MM.1S (cell line): ENCODE measurements around the gene RGL4.
"Not testable (repeated sequence)": the region's sequence is repeated elsewhere in the genome, so short reads cannot be mapped to it uniquely, and the experiment has no call there.

Experiments used
- DNase-seq: peaks from one replicate; pipeline ENCODE4 v3.0.0-alpha.2; 2015
- H2AFZ ChIP-seq: fragments of 300-600 bp; sonication (generic); 2 replicates; pipeline ENCODE4 v1.6.0; 2016; ENCODE audit warnings: antibody characterized with exemption, low read length
- H3F3A ChIP-seq: fragments of 300-600 bp; sonication (generic); 2 replicates; pipeline ENCODE4 v1.6.1; 2016; ENCODE audit warnings: mild to moderate bottlenecking, antibody characterized with exemption, low read length, moderate library complexity, mixed read lengths; ENCODE audit not compliant: insufficient read depth
- H3K27ac ChIP-seq: fragments of 300-600 bp; sonication (generic); 2 replicates; pipeline ENCODE4 v1.5.1; 2016; ENCODE audit warnings: mild to moderate bottlenecking, low read length
- H3K27me3 ChIP-seq: fragments of 300-600 bp; sonication (generic); replicated peaks from 2 replicates; pipeline ENCODE4 v1.6.0; 2016; ENCODE audit warnings: low read length; ENCODE audit not compliant: insufficient read depth
- H3K36me3 ChIP-seq: fragments of 300-600 bp; sonication (generic); replicated peaks from 2 replicates; pipeline ENCODE4 v1.6.1; 2016; ENCODE audit warnings: mild to moderate bottlenecking, low read length, mixed read lengths; ENCODE audit not compliant: insufficient read depth
- H3K4me1 ChIP-seq: fragments of 300-600 bp; sonication (generic); 2 replicates; pipeline ENCODE4 v1.6.1; 2016; ENCODE audit warnings: low read length, mixed read lengths
- H3K4me2 ChIP-seq: fragments of 300-600 bp; sonication (generic); 2 replicates; pipeline ENCODE4 v1.6.0; 2016; ENCODE audit warnings: low read depth, low read length
- H3K4me3 ChIP-seq: fragments of 300-600 bp; sonication (generic); 2 replicates; pipeline ENCODE4 v1.5.1; 2016; ENCODE audit warnings: low read length, mixed read lengths
- H3K79me2 ChIP-seq: fragments of 300-600 bp; sonication (generic); 2 replicates; pipeline ENCODE4 v1.6.1; 2016; ENCODE audit warnings: mixed run types, low read length, mixed read lengths
- H3K9ac ChIP-seq: fragments of 300-600 bp; sonication (generic); 2 replicates; pipeline ENCODE4 v1.6.1; 2016; ENCODE audit warnings: low read length, mixed read lengths
- H3K9me2 ChIP-seq: fragments of 300-600 bp; sonication (generic); replicated peaks from 2 replicates; pipeline ENCODE4 v1.6.1; 2016; ENCODE audit warnings: mild to moderate bottlenecking, low read length, mixed read lengths; ENCODE audit not compliant: insufficient read depth
- H3K9me3 ChIP-seq: fragments of 300-600 bp; sonication (generic); replicated peaks from 2 replicates; pipeline ENCODE4 v1.6.1; 2016; ENCODE audit warnings: mild to moderate bottlenecking, low read length, mixed read lengths; ENCODE audit not compliant: insufficient read depth
- H4K20me1 ChIP-seq: fragments of 300-600 bp; sonication (generic); 2 replicates; pipeline ENCODE4 v1.6.1; 2016; ENCODE audit warnings: mild to moderate bottlenecking, low read length, moderate library complexity, mixed read lengths; ENCODE audit not compliant: insufficient read depth
- CTCF ChIP-seq: fragments of 300-600 bp; sonication (generic); IDR thresholded peaks from 2 replicates; pipeline ENCODE4 v1.5.1; 2016; ENCODE audit warnings: antibody characterized with exemption, low read length, mixed read lengths
- EZH2 ChIP-seq: fragments of 300-600 bp; sonication (generic); optimal IDR thresholded peaks from 2 replicates; pipeline ENCODE3; 2017; ENCODE audit warnings: low read depth, mild to moderate bottlenecking, antibody characterized with exemption, low read length, mixed read lengths
- EZH2phosphoT487 ChIP-seq: fragments of 300-600 bp; sonication (generic); IDR thresholded peaks from 2 replicates; pipeline ENCODE4 v1.6.1; 2018; ENCODE audit warnings: antibody characterized with exemption, low read length

RGL4 gene

GRCh38 chr22:23690713-23691112 lies at the start of gene RGL4:
Gene RGL4, plus strand, starts transcription at chr22:23691013. Its CDS starts 1,018 bp downstream, at chr22:23692031.
- DNase-seq, result no peak
- no peak within 1 kb of the TSS for H3K27ac ChIP-seq
- H3K27me3 ChIP-seq, result no peaks in the 10 kb centered on the region
- no peak within 1 kb of the TSS for H2AFZ ChIP-seq
- no peaks in the 10 kb centered on the region for H3K4me1 ChIP-seq
- H3K4me3 ChIP-seq, result no peak within 1 kb of the TSS
- H3K9me3 ChIP-seq, result no peaks in the 10 kb centered on the region
- no peaks in the 10 kb centered on the region for H4K20me1 ChIP-seq
- H3K9ac ChIP-seq, result no peak within 1 kb of the TSS
- no peaks in the 10 kb centered on the region for H3K79me2 ChIP-seq
- no peaks in the 10 kb centered on the region for H3K9me2 ChIP-seq
- H3K4me2 ChIP-seq, result no peak within 1 kb of the TSS
- H3K36me3 ChIP-seq, result no peaks in the 10 kb centered on the region
- no peaks in the 10 kb centered on the region for H3F3A ChIP-seq
- TF ChIP-seq EZH2 (no peak), EZH2phosphoT487 (no peak), CTCF (no peak)

GRCh38 chr22:23646526-23646925 lies 44.3 kb upstream of the RGL4 start:
- H2AFZ ChIP-seq, H3K9me2 ChIP-seq, H4K20me1 ChIP-seq, H3K27ac ChIP-seq, H3F3A ChIP-seq, H3K9me3 ChIP-seq, H3K4me3 ChIP-seq, H3K4me1 ChIP-seq, H3K9ac ChIP-seq, DNase-seq, H3K4me2 ChIP-seq, H3K36me3 ChIP-seq, H3K27me3 ChIP-seq, H3K79me2 ChIP-seq: not testable (repeated sequence)

GRCh38 chr22:23649071-23649501 lies 41.7 kb upstream of the RGL4 start:
- no peak for DNase-seq
- Histone ChIP-seq H3K27ac (no peak overlapping the region), H3K9me3 (no peaks in the 10 kb centered on the region), H3K27me3 (no peaks in the 10 kb centered on the region), H4K20me1 (no peaks in the 10 kb centered on the region), H3K79me2 (no peaks in the 10 kb centered on the region), H3K36me3 (no peaks in the 10 kb centered on the region), H3K4me2 (no peak overlapping the region), H2AFZ (no peak overlapping the region), H3K9ac (no peak overlapping the region), H3K4me1 (no peaks in the 10 kb centered on the region), H3K4me3 (no peak overlapping the region), H3F3A (no peaks in the 10 kb centered on the region), H3K9me2 (no peaks in the 10 kb centered on the region)
- no peak for TF ChIP-seq EZH2
- TF ChIP-seq CTCF, result no peak
- no peak for TF ChIP-seq EZH2phosphoT487

- H3K9ac ChIP-seq, result no peak overlapping the region
- H4K20me1 ChIP-seq, result no peaks in the 10 kb centered on the region
- TF ChIP-seq EZH2phosphoT487 (no peak), EZH2 (no peak), CTCF (no peak)
- H3K27ac ChIP-seq, result no peak overlapping the region
- H3K4me1 ChIP-seq, result no peaks in the 10 kb centered on the region
- H3K36me3 ChIP-seq, result no peaks in the 10 kb centered on the region
- no peaks in the 10 kb centered on the region for H3K9me2 ChIP-seq
- H3F3A ChIP-seq, result no peaks in the 10 kb centered on the region
- H3K9me3 ChIP-seq, result no peaks in the 10 kb centered on the region
- no peak overlapping the region for H3K4me3 ChIP-seq
- no peak overlapping the region for H3K4me2 ChIP-seq
- DNase-seq, result no peak
- H3K79me2 ChIP-seq, result no peaks in the 10 kb centered on the region
- no peak overlapping the region for H2AFZ ChIP-seq
- no peaks in the 10 kb centered on the region for H3K27me3 ChIP-seq
Measured at GRCh38 chr22:23651676-23652075, 39.1 kb upstream of the RGL4 start.
